ENCODE data around the gene SMG6.
A peak's percentile ranks its signal among the peaks of the same experiment; 100 is the strongest.
"Not testable (repeated sequence)": the region's sequence is repeated elsewhere in the genome, so short reads cannot be mapped to it uniquely, and the experiment has no call there.

The SMG6 gene

GRCh38 chr17:2025220-2025621 is 278.4 kb downstream of the SMG6 start, which contains the start of gene RTN4RL1:
TSS of gene RTN4RL1 (minus strand) at chr17:2025334. CDS start at chr17:2024865, 469 bp downstream.
- DNase-seq (ENCODE audit: extremely low spot score, insufficient read length, low read depth) = no peak
- no peak for FAIRE-seq

GRCh38 chr17:2024572-2025219 is 278.9 kb downstream of the SMG6 start:
- no peak for FAIRE-seq

GRCh38 chr17:2023692-2024571 is 279.7 kb downstream of the SMG6 start:
- DNase-seq (ENCODE audit: extremely low spot score, insufficient read length, low read depth) = no peak
- no peak for FAIRE-seq

More at GRCh38 chr17:2024572-2025219, 278.9 kb downstream of the SMG6 start:
- DNase-seq (ENCODE audit: extremely low spot score, insufficient read length, low read depth) = no peak

GRCh38 chr17:2023256-2023655 is 280.3 kb downstream of the SMG6 start:
- DNase-seq (ENCODE audit: extremely low spot score, insufficient read length, low read depth) = no peak
- FAIRE-seq = no peak

GRCh38 chr17:2022647-2023240 is 280.8 kb downstream of the SMG6 start:
- no peak for FAIRE-seq
- no peak for DNase-seq (ENCODE audit: extremely low spot score, insufficient read length, low read depth)

GRCh38 chr17:2020721-2021120 is 282.9 kb downstream of the SMG6 start:
- FAIRE-seq = no peak

GRCh38 chr17:2019723-2020122 is 283.9 kb downstream of the SMG6 start:
- DNase-seq (ENCODE audit: extremely low spot score, insufficient read length, low read depth) = no peak
- FAIRE-seq = no peak

More at GRCh38 chr17:2020721-2021120, 282.9 kb downstream of the SMG6 start:
- DNase-seq (ENCODE audit: extremely low spot score, insufficient read length, low read depth) = no peak

GRCh38 chr17:2018716-2019510 is 284.7 kb downstream of the SMG6 start:
- DNase-seq (ENCODE audit: extremely low spot score, insufficient read length, low read depth) = no peak
- FAIRE-seq = no peak

- no peak for DNase-seq (ENCODE audit: extremely low spot score, insufficient read length, low read depth)
- FAIRE-seq = peak; percentile 60
Measured at GRCh38 chr17:2017274-2017941, 286.2 kb downstream of the SMG6 start.

- DNase-seq (ENCODE audit: extremely low spot score, insufficient read length, low read depth) (no peak), FAIRE-seq (no peak)
Measured at GRCh38 chr17:2016494-2016893, 287.1 kb downstream of the SMG6 start.

- FAIRE-seq (no peak), DNase-seq (ENCODE audit: extremely low spot score, insufficient read length, low read depth) (no peak)
Measured at GRCh38 chr17:2015314-2015713, 288.3 kb downstream of the SMG6 start.

- FAIRE-seq (no peak), DNase-seq (ENCODE audit: extremely low spot score, insufficient read length, low read depth) (no peak)
Measured at GRCh38 chr17:2013994-2014317, 289.6 kb downstream of the SMG6 start.

- not testable (repeated sequence) for FAIRE-seq
Measured at GRCh38 chr17:2013220-2013993, 290.2 kb downstream of the SMG6 start.

GRCh38 chr17:2012499-2012898 is 291.1 kb downstream of the SMG6 start:
- DNase-seq (ENCODE audit: extremely low spot score, insufficient read length, low read depth) (no peak), FAIRE-seq (no peak)

More at GRCh38 chr17:2013220-2013993, 290.2 kb downstream of the SMG6 start:
- not testable (repeated sequence) for DNase-seq (ENCODE audit: extremely low spot score, insufficient read length, low read depth)

- DNase-seq (ENCODE audit: extremely low spot score, insufficient read length, low read depth) (no peak), FAIRE-seq (no peak)
Measured at GRCh38 chr17:2011411-2012371, 291.9 kb downstream of the SMG6 start.

Measured in GM18507 (cell line).